ENCODE results near the gene HOXD9.

DNA sequence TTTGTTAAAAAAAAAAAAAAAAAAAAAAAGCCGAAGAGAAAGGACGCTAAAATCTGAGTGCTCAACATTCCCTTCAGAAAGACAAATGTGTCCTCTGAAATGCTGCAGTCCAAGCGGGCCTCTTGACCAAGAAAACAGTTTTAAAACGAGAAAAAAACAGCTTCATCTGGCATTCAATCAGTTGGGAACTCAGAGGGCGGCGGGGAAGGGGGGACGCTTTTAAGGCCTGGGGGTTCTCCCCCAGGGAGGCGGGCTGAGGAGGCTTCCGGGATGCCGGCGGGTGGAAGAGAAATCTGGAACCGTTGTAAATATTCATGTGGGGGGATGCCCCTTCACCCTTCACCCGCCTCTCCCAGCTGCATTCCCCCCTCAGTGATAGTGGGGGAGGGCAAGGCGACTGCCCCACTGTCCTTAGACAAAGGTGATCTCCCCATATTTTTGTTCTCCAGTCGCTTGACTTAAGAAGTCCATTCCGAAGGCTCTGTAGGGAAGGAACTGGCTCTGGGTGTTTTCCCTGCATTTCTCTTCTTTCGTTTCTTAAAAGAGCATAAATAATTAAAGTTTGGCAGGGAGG, 18.7 kb upstream of the HOXD9 start:
- TF ChIP-seq CTCF (IDR thresholded peaks at IDR 0.05) (no peak), EZH2 (IDR thresholded peaks at IDR 0.05) (no peak), EZH2phosphoT487 (IDR thresholded peaks at IDR 0.05) (no peak)

All from neural progenitor cell (in vitro differentiated cells).